Neural cell (in vitro differentiated cells): Measurements from ENCODE around the gene NKPD1.

Experiments
- EZH2 ChIP-seq: fragments of 200-600, 300-800 bp; shearing (Covaris generic), sonication (generic); IDR thresholded peaks from 2 replicates; pipeline ENCODE4 v1.6.1; 2014; ENCODE audit warnings: antibody characterized with exemption, low read length, borderline replicate concordance, mild to moderate bottlenecking; ENCODE audit not compliant: insufficient read depth, poor library complexity, severe bottlenecking
- SMC3 ChIP-seq: fragments of 450-650 bp; conservative IDR thresholded peaks from 2 replicates; pipeline ENCODE4 v1.6.1; 2014; ENCODE audit warnings: antibody characterized with exemption, mild to moderate bottlenecking, moderate library complexity; ENCODE audit not compliant: poor library complexity
- TAF1 ChIP-seq: IDR thresholded peaks from 2 replicates; pipeline ENCODE4 v1.6.1; 2012; ENCODE audit warnings: low read depth
- TF ChIP-seq, protein P1 (sequence below): IDR thresholded peaks from 2 replicates; pipeline ENCODE4 v1.6.1; 2012; ENCODE audit warnings: borderline replicate concordance
- TF ChIP-seq, protein P2 (sequence below): fragments of 450-650 bp; IDR thresholded peaks from 2 replicates; pipeline ENCODE4 v1.5.1; 2014; ENCODE audit warnings: antibody characterized with exemption, mild to moderate bottlenecking, moderate library complexity; ENCODE audit not compliant: poor library complexity, severe bottlenecking

DNA sequence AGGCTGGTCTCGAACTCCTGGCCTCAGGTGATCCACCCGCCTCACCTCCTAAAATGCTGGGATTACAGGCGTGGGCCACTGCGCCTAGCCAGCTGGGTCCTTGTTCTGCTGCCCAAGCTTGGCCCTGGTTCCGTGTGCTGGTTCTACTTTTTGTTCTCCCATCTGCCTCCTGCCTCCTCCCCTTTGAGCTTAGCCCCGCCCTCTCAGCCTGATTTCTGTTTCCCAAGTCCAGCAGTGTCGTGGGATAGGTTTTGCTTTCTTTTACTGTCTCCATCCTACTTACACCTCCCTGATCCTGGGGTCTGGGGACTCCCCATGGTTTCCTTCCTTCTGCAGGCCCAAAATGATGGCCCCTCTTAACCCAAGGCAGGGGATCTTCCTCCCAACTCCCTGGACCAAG, 20.2 kb upstream of the NKPD1 start:
- TF ChIP-seq, protein P1, sequence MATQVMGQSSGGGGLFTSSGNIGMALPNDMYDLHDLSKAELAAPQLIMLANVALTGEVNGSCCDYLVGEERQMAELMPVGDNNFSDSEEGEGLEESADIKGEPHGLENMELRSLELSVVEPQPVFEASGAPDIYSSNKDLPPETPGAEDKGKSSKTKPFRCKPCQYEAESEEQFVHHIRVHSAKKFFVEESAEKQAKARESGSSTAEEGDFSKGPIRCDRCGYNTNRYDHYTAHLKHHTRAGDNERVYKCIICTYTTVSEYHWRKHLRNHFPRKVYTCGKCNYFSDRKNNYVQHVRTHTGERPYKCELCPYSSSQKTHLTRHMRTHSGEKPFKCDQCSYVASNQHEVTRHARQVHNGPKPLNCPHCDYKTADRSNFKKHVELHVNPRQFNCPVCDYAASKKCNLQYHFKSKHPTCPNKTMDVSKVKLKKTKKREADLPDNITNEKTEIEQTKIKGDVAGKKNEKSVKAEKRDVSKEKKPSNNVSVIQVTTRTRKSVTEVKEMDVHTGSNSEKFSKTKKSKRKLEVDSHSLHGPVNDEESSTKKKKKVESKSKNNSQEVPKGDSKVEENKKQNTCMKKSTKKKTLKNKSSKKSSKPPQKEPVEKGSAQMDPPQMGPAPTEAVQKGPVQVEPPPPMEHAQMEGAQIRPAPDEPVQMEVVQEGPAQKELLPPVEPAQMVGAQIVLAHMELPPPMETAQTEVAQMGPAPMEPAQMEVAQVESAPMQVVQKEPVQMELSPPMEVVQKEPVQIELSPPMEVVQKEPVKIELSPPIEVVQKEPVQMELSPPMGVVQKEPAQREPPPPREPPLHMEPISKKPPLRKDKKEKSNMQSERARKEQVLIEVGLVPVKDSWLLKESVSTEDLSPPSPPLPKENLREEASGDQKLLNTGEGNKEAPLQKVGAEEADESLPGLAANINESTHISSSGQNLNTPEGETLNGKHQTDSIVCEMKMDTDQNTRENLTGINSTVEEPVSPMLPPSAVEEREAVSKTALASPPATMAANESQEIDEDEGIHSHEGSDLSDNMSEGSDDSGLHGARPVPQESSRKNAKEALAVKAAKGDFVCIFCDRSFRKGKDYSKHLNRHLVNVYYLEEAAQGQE: no peak
- TF ChIP-seq SMC3 (no peak), EZH2 (no peak), TAF1 (no peak)
- TF ChIP-seq, protein P2, sequence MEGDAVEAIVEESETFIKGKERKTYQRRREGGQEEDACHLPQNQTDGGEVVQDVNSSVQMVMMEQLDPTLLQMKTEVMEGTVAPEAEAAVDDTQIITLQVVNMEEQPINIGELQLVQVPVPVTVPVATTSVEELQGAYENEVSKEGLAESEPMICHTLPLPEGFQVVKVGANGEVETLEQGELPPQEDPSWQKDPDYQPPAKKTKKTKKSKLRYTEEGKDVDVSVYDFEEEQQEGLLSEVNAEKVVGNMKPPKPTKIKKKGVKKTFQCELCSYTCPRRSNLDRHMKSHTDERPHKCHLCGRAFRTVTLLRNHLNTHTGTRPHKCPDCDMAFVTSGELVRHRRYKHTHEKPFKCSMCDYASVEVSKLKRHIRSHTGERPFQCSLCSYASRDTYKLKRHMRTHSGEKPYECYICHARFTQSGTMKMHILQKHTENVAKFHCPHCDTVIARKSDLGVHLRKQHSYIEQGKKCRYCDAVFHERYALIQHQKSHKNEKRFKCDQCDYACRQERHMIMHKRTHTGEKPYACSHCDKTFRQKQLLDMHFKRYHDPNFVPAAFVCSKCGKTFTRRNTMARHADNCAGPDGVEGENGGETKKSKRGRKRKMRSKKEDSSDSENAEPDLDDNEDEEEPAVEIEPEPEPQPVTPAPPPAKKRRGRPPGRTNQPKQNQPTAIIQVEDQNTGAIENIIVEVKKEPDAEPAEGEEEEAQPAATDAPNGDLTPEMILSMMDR: no peak
